ENCODE results near the gene SPHK2.

- TF ChIP-seq YY1 (IDR thresholded peaks at IDR 0.05; ENCODE audit: insufficient read depth, insufficient read length) (no peak), SUZ12 (IDR thresholded peaks at IDR 0.05; ENCODE audit: extremely low read depth, insufficient read depth, insufficient read length) (no peak)
Measured at GRCh38 chr19:48573163-48573505, 46.2 kb upstream of the SPHK2 start.
